HG02798 (cell line): ENCODE data around the gene GABRA5.
"Not testable (repeated sequence)": the region's sequence is repeated elsewhere in the genome, so short reads cannot be mapped to it uniquely, and the experiment has no call there.

Experiments
- ATAC-seq: cut with Tn5 transposase; IDR thresholded peaks from one replicate; pipeline ENCODE4 v1.9.1; 2021; ENCODE audit warnings: mild to moderate bottlenecking; ENCODE audit not compliant: unreplicated experiment, poor library complexity

GABRA5 gene

DNA sequence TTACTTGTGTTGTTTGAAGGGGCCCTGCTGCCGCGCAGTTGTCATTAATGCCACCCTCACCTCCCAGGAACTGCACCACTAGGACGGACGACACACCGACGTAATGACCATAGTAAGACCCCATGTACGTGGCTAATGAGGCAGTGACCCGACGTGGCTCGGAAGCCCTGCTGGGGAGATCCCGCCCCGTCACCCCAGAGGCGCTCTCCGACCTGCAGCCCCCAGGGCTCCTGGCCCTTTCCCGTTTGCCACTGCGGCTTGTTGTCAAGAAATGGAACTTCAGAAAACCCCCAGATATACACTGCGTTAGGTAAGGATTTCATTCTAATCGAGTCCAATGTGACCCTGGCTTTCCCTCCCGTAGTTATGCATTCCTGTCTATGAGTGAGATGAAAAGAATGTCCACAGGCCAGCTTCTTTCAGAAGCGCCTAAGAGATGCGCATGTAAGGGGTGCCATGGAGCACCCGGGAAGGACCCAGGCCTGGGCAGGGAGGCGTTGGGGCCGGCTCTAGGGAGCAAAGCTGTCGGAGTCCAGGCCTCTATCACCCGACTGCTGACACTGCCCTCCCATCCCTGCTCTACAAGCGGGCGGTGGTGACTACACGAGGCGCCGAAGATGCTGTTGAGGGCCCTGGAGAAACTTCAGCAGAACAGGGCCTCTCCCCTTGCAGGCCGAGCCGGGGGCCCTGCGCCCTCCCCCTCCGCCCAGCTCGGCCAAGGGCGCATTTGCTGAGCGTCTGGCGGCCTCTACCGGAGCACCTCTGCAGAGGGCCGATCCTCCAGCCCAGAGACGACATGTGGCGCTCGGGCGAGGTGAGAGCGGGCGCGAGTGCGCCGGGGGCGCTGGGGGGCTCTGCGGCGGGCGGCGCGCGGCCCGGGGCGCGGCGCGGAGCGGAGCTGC is at the start of gene GABRA5:
Gene GABRA5, plus strand, starts transcription at position 765 of the 902 bp plus-strand sequence. CDS start 2,187 bp downstream, outside the sequence.
- ATAC-seq, result no peak

DNA sequence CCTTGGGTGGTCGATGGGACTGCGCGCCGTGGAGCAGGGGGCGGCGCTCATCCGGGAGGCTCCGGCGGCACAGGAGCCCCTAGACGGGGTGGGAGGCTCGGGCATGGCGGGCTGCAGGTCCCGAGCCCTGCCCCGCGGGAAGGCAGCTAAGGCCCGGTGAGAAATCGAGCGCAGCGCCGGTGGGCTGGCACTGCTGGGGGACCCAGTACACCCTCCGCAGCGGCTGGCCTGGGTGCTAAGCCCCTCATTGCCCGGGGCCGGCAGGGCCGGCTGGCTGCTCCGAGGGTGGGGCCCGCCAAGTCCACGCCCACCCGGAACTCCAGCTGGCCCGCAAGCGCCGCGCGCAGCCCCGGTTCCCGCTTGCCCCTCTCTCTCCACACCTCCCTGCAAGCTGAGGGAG is 35.7 kb upstream of the GABRA5 start:
- ATAC-seq, result not testable (repeated sequence)

DNA sequence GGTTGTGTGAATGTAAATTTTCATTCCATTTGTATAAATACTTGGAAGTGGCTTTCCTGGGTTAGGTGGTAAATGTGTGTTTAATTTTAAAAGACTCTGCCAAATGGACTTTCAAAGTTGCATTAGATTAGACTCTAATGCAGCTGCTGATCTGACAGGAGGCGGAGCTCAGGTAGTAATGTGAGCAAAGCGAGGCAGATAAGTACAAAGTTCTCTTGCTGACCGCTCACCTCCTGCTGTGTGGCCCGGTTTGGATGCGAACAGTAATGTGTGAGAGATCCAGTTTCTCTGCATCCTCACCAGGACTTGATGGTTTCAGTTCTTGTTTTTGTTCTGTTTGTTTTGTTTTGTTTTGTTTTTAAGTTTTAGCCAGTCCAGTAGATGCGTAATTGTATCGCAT is 34.9 kb upstream of the GABRA5 start:
- ATAC-seq, result no peak

DNA sequence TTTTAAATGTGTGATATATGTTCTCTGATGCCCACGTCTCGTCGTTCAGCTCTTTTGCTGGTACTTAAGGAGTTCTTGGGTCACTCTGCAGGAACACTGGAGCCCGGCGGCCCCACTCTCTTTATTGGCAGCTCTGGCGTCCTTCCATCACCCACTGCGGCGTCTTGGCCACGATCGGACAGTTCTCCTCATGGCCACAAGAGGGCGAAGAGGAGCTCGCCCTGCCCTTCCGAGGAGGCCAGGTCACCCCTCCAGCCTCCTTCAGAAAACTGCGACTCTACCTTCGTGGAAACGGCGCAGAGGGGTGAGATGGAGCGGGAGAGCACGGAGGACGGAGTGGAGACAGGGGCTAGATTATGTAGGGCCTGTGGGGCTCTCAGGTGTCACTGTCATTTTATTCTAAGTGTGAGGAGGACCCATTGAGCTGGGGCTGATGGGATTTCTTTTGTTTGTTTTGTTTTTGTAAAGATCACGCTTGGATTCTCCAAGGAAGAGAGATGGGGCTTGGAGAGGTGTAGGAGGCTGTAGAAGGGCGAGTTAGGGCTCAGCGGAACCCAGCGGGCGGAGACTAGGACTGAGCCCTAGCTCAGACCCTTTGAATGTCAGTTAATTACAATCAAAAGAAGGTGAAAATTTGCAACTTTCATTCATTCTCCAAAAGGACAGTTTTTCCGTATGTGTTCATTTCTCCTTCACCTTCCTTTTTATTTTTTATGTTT is 28.0 kb upstream of the GABRA5 start:
- ATAC-seq, result no peak

DNA sequence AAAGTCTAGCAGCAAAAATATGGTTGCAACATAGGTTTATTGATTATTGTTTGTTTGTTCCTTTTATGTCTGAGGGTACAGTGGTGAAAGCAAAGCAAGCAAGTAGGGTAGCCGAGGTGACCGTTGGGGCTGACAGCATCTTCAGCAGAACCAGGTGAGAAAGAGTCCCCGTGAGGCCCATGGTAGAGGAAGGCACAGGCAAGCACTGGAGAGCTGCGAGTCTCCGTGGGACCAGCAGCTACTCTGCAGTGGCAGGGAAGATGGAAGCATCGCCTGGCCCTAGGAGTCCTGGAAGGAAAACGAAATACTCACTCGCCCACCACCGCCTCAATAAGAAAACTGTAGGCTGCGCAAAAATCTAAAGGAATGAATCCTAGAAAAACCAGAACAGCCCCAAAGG is 25.3 kb upstream of the GABRA5 start:
- no peak for ATAC-seq

DNA sequence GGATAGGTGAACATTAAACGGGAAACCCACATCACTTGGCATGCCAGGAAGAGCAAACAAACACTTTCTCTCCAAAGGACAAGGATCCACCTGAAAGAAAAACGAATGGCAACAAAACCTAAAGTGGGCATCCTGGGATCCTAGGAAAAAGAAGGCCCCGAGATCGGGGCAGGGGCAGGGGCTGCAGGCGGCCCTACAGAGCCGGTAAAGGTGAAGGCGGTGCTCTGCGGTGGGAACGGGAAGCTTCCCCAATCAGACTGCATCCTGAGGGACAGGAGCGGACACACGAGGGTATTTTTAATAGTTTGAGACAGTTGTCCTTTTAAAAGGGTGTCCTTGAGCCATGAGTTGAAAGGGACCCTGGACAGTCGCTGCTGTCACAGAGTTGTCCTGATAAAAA is 24.9 kb upstream of the GABRA5 start:
- no peak for ATAC-seq

DNA sequence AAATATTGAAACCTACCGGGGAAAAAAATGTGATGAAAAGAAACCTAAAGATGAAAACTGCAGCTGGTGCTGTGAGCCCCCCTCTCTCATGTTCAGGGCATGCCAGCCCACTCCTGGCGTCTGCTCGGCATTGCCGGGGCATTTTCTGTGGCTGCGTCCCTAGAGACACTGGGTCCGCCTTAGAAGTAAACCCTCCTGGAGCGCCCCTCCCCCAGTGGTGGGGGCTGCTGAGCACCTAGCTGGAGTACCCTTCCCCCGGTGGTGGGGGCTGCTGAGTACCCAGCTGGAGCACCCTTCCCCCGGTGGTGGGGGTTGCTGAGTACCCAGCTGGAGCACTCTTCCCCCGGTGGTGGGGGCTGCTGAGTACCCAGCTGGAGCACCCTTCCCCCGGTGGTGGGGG is 24.5 kb upstream of the GABRA5 start:
- ATAC-seq, result no peak

DNA sequence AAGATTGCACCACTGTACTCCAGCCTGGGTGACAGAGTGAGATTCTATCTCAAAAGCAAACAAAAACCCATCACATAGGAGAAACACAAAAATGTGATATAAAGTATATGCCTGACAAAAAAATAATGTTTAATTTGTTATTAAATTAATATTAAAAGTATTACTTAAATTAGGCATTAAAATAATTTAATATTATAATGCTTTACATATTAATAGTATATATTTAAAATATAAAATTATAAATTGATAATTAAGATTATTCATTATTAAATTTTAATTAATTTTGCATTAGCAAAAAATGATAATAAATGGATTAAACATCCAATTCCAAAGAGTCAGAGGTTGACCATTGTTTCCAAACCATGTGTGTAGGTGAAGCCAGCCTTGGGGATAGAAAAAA is 22.0 kb upstream of the GABRA5 start:
- no peak for ATAC-seq

DNA sequence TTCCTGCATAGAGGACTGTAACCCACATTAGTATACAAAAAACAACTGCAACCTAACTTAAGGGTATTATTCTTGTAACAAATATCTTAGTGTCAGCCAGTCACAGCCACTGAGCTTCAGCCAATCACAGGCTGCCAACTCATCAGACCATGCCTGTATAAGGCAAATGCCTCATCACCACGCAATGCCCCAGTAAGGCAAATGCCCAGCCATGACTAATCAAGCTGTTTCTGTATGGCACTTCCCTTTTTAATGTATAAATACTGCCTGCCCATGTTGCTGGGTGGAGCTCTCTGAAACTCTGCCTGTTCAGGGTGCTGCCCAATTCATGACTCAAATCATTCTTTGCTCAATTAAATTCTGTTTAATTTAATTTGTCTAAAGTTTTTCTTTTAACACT is 18.4 kb upstream of the GABRA5 start:
- no peak for ATAC-seq

DNA sequence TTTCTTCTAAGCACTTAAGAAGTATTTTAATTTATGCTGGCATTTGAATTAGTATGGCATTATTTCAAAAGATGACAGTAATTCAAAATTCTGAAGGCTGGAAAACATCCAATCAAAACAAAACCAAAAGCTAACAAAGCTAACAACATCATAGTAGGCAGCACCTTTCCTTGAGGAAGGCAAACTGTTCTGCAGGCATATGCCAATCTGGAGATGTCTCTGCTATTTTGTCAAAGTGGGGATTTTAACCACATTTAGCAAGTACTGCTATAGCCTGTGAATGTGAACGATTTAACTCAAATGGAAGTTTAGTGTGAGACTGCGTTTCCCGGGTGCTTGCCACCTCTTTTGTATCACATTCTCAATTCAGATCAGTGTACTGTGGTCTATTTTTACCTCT is 16.7 kb upstream of the GABRA5 start:
- ATAC-seq, result no peak

DNA sequence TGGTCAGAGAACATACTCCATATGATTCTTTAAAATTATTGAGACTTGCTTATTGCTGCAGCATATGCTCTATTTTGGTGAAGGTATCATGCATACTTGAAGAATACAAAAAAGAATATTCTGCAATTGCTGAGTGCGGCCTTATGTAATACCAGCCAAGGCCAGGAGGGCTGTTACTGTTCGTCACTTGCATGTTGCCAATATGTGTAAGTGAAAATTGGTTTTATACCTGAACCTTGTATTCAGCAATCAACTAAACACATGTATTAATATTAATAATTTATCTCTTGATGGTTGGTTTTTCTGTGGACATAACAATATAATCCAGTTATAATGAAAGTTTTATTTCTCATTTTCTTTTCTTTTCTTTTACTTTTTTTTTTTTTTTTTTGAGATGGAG is 13.9 kb upstream of the GABRA5 start:
- no peak for ATAC-seq

DNA sequence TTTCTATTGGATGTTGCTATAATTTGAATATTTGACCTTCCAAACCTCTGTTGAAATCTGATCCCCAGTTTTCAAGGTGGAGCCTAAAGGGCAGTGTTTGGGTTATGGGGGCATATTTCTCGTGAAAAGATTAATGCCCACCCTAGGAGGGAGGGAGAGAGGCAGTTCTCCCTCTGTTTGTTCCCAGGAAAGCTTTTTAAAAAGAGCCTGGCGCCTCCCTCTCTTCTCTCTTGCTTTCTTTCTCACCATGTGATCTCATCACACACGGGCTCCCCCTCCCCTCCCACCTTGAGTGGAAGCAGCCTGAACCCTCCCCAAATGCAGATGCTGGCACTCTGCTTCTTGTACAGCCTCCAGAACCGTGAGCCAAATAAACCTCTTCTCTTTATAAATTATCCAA is 12.4 kb upstream of the GABRA5 start:
- no peak for ATAC-seq

DNA sequence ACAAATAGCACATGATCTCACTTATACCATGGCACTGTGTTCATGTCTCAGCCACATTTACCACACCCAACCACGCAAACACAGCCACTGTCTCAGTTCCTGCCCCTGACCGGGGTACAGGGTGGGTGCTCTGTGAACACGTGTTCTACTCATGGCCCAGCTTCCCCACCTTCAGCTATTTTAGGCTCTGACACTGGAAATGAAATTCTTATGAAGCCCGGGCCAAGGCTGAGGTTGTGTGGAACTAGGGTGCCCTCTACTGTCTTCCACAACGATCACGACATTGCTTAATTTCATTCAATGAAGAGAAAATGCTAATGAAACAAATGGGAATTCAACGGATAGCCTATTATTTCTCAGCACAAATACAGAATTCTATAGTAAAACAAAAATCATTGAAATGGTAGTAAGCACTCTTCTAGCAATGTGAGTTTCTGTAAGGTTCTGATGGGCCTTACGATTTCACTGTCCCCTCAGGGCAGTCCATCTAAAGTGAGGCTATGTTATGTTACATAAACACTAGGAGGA is 2.1 kb upstream of the GABRA5 start:
- ATAC-seq, result no peak

DNA sequence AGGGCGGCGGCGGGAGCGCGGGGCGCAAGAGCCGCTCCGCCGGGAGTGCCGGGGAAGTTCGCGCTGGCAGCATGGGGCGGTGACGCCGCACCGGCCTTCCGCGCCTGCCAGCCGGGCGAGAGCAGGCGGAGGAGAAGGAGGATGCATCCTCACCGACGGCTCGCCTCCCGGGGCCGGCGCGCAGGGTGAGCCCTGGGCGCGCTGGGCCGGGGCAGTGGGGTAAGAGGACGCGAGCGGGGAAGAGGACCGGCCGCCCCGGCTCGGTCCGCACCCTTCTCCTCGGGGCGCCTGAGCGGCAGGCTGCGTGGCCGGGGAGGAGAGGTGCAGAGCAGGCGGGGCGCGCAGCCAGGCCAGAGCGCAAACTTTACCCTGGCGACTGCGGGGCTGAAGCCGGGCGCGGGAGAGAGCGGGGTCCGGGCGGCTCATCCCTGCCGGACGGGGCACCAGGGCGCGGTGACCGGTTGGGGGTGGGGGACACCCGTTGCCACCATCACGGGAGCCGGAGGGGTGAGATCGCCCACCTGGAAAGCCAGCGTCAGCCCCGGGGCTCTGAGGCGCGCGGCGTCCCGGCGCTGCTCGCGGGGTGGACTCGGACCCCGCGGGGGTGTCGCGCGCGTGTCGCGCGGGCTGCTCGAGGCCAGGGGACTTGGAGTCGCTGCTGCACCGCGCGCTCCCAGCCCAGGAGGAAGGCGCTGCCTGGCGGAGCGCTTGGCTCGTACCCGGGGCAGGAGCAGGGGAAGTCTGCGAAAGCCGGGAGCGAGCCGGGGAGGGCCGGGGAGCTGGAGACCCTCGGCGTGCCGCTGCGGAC is 542 bp downstream of the GABRA5 start:
- ATAC-seq, result no peak

DNA sequence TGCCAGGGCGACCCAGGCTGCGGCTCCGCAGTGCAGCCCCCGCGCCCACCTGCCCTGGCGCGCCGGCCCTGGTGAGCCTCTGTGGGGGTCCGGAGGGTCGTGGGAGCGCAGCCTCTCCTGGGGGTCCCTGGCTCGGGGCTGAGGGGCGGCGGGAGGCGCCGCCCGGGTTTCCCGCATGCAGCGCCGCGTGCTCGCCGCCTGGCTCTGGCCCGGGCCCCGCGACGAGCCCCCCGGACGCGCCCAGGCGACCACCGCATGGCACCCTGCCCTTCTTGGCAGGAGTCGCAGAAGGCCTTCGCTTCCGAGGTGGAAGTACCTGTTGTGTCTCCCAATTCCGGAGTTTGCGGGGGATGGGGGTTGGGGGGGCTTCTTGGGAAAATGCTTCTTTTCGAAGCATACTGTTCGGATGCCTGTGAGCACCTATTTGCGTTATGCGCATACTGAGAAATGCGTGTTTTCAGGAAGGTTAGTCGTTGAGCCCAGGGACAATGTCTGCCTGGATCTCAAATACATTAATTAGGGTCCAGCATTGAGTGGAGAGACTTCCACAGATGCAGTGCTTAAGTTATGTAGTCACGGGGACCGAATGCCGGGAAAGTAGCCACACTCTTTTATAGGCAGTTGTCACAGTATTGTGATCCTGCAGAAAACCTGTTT is 1.3 kb downstream of the GABRA5 start:
- ATAC-seq, result no peak

DNA sequence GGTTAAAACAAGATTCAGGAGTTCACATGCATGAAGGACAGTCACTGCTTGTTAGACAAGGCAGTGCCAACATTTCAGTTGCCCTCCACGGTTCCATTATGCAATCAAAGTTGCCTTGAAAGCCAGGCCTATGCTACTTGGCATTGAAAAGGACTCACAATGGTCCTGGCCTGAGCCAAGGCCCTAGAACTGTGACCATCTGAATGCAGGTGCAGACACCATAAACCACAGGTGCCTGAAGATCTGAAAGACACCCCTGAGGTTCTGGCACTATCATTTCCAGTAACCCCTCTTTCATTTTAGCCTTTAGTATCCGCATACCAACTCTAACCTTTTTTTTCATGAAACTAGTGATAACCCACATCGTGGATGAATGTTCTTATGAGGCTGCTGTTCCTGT is 2.8 kb downstream of the GABRA5 start:
- no peak for ATAC-seq

DNA sequence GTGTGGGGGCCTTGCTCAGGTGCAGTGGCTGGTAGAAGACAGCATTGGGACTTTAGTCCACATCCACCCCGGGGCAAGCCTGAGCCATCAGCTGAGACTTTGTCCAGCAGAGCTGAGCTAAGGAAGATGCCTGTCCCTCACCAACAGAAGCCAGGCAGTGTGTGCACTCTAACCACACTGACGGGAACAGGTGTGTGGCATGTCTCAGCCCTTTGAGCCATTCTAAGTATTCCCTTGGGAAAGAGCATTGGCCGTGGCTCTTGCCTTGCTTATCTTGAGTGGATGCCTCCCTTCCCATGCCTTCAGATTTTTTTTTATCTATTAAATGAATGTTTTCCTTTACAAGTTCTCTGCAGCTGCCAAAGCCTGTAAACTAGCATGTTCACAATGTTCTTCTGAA is 3.5 kb downstream of the GABRA5 start:
- ATAC-seq, result no peak

DNA sequence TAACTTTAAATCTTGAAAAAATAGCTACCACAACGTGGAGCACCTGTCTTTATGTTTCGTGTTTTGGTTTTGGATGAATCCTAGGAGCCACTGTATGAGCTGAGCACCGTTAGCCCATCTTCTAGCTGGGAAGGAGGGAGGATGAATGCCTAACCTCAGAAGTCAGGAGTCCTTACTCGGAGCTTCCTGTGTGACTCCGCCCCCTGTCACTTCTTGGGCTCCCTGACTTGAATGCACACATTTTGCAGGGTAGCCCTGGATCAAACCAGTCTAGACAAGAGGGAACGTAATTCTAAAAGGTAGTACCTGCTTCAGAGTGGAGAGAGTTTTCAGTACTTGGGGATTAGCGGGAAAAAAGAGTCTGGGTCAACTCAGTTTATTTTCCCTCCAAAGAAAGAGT is 5.3 kb downstream of the GABRA5 start:
- ATAC-seq, result no peak

DNA sequence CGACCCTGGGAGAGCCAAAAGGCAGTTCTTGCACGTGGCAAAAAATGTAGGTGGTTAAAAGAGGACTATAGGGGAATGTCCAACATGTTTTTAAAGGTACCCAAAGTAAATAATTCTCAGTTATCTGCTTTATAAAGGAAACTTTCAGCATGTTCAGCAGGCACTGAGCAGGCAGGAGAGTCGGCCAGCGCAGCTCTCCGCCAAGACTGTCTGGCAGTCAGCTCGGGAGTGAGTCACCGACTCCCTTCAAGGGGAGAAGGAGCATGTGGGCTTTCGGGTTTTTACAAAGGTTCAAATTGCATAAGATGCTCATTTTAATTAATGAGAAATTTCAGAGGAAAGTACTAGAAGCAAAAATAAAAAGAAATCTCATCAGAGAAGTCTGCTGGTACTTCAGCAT is 7.0 kb downstream of the GABRA5 start:
- no peak for ATAC-seq
